ENCODE measurements around the gene TMEM80.

Gene TMEM80

DNA sequence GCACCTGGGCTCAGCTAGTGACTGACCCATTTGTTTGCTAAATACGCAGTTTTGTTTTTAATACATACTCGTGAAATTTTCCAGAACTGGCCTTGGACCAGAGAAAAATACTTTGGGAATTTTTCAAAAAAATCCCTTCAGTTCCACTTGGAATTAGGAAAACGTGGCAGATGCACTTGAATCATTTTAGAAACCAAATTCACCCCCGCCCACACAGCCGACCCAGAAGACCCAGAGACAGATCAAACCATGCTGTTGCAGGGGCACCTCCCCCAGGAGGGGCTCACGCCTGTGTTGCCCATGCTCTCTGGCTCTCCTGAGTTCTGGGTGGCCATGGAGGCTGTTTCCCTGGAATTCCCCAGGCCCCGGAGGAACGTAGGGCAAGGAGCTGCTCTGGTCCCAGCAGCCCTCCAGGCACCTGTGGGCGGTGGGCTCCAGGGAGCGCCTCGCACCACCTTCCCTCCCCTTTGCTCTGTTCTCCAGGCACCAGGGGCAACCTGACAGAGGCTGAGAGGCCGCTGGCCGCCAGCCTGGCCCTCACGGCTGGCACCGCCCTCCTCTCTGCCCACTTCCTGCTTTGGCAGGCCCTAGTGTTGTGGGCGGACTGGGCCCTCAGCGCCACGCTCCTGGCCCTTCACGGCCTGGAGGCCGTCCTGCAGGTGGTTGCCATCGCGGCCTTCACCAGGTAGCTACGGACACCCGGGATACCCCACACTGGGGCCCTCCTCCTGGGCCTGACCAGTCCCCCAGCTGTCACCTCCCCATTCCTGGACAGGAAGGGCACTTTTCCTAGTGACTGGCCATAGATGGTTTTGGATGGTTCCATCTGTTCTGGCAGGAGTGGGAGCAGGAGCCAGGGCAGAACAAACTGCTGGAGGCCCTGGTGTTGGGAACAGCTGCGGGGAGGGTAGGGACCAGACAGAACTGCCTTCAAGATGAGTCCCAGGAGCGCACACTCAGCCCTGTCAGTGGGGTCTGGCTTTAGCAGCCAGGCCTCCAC is 7.1 kb downstream of the TMEM80 start:
- H3K27ac ChIP-seq: peak overlapping the region; percentile 92
- no peak for TF ChIP-seq ZFX (IDR thresholded peaks at IDR 0.05; ENCODE audit: borderline replicate concordance)
- TF ChIP-seq CTCF (IDR thresholded peaks at IDR 0.05): no peak

- no peak for TF ChIP-seq CTCF (IDR thresholded peaks at IDR 0.05)
- TF ChIP-seq ZFX (IDR thresholded peaks at IDR 0.05; ENCODE audit: borderline replicate concordance): no peak
- peak overlapping the region; percentile 92 for H3K27ac ChIP-seq
Observed at GRCh38 chr11:703506-703905, 7.9 kb downstream of the TMEM80 start.

- peak overlapping the region; percentile 92 for H3K27ac ChIP-seq
- TF ChIP-seq CTCF (IDR thresholded peaks at IDR 0.05) (no peak), ZFX (IDR thresholded peaks at IDR 0.05; ENCODE audit: borderline replicate concordance) (no peak)
Observed at GRCh38 chr11:704228-704674, 8.6 kb downstream of the TMEM80 start.

GRCh38 chr11:704781-705645 is 9.4 kb downstream of the TMEM80 start:
- no peak for TF ChIP-seq ZFX (IDR thresholded peaks at IDR 0.05; ENCODE audit: borderline replicate concordance)
- no peak for TF ChIP-seq CTCF (IDR thresholded peaks at IDR 0.05)
- peak overlapping the region; percentile 92 for H3K27ac ChIP-seq

DNA sequence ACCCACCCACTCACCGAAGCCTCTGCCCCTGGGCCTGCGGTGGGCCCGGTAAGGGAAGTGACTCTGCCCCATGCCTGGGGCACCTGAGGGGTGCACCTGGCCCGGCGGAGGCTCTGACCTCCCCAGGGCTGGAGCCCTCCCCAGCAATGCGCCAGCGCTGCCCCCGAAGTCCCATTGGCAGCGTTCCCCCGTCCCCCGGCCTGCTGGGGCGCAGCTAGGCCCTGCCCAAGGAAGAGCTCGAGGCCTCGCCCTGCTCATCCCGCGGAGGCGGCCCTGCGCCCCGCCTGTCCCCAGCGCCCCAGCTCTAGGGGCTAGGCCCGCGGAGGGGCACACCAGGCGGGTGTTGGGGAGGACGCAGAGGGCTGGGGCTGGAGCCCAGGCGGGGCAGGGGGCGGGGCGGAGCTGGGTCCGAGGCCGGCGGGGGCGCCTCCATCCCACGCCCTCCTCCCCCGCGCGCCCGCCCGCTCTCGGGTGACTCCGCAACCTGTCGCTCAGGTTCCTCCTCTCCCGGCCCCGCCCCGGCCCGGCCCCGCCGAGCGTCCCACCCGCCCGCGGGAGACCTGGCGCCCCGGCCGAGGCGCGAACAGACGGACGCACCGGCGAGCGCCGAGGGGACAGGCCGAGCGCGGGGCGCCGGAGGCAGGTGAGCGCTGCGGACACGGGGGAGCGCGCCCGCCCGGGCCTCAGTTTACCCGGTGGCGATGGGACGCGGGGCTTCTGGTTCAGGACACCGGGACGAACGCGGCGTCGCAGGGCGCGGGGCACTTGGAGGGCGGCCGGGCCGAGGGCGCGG is 10.2 kb downstream of the TMEM80 start, which contains the start of gene EPS8L2:
TSS of gene EPS8L2 (plus strand) at position 586 of the 793 bp plus-strand sequence. CDS start 3,177 bp downstream, outside the sequence.
- TF ChIP-seq ZFX (IDR thresholded peaks at IDR 0.05; ENCODE audit: borderline replicate concordance) (no peak), CTCF (IDR thresholded peaks at IDR 0.05) (no peak)
- peak within 1 kb of the TSS; percentile 92 for H3K27ac ChIP-seq

DNA sequence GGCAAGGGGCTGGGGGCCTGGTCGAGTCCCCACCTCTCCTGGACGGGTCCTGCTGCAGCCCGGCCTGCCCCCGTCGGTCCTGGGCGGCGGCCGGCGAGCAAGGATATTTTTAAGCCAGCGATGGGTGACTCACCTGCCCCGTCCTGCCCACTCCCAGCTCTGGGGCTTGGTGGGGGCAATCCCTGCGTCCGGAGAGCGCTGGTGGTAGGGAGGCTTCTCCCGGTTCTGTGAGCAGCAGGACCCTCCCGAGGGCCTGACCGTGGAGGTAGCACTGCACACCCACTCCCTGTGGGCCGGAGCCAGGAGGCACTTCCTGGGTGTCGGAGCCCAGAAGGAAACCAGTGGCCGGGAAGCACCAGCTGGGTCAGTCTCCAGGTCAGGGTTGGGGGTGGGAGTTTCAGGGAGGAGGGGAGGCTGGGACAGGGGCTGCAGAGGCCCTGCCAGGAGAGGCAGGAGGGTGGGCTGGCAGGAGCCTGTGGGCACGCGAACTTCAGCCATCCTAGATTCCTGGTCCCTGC is 10.9 kb downstream of the TMEM80 start:
- TF ChIP-seq ZFX (IDR thresholded peaks at IDR 0.05; ENCODE audit: borderline replicate concordance): no peak
- no peak for TF ChIP-seq CTCF (IDR thresholded peaks at IDR 0.05)
- peak overlapping the region; percentile 92 for H3K27ac ChIP-seq

Data from 22Rv1 (cell line).